NCI-H748 (cell line): ENCODE data around the gene BTG1.
"Not testable (repeated sequence)": the region's sequence is repeated elsewhere in the genome, so short reads cannot be mapped to it uniquely, and the experiment has no call there.

Source experiments
- DNase-seq: peaks from one replicate; lab custom pipeline; 2025; ENCODE audit not compliant: unreplicated experiment; lab: John Stamatoyannopoulos, UW

BTG1 gene

GRCh38 chr12:92105110-92105509, 40.5 kb downstream of the BTG1 start:
- DNase-seq = no peak

DNA sequence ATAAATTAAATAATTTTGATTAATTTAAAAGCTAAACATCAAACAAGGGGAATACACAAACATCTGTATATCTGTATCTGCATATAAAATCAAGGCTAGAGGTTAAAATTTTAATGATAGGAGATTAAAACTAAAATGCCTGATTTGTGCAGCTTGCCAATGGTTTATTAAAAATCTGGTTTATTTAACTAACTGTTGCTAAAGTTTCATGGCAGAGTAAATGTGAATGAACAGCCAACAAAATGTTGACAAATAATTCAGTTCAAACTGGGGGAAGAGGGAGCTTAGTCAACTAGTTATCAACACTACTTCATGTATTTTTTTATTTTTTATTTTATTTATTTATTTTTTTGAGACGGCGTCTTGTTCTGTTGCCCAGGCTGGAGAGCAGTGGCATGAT, 43.0 kb downstream of the BTG1 start:
- DNase-seq = no peak

GRCh38 chr12:92098594-92099380, 46.9 kb downstream of the BTG1 start:
- DNase-seq = peak; percentile 20

DNA sequence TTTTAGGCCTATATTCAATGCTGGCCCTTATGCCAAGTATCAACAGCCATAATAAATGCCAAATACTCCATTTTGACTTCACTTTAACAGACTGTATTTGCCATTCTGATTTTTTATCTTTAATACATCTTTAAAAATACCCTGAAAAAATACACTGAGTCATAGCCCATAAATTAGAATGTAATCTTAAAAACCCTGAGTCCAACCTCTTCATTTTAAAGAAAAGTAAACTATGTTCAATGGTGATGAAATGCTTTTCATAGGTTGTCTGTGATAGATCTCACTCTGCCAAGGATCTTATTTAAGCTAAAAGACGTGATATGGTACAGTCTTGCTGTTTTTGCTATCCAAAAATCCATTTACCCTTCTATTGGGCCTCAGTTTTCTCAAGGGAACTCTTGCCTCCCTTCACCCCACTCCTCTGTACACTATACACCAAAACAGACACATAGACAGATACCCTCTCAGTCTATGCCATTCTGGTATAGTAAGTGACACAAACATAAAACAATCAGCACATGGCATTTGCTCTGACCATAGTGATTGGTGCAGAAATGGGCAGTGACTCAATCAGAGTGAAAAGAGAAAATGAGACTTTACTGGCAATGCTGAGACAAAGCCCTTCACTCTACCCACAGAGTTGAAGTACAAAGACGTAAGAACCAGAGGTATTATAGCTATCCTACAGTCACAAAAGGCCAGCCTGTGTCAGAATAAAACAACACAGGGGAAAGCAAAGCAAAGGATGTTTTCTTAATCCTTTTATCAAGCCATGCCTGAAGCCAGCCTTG, 49.1 kb downstream of the BTG1 start:
- no peak for DNase-seq

DNA sequence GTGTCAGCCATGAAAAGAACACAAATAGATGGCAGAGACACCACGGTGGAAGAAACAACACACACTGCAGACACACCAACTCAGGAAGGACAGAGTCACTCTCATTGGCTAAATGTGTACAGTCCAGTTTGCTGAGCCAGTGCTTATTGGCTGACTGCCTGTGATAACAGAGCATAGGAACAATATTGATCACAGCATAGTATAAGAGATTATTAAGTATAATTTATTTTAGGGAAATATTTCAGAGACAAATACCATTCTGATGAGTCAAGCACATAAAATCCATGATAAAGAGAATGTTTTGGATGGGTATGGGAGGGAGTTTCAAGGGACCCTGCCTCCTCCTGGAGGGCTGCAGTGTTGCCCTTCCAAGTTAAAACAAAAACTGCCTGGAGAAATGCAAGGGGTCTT, 50.9 kb downstream of the BTG1 start:
- no peak for DNase-seq

- DNase-seq = not testable (repeated sequence)
Measured at GRCh38 chr12:92094301-92094700, 51.3 kb downstream of the BTG1 start.
